Measurements from ENCODE around the gene PSME3IP1.

PSME3IP1 gene

DNA sequence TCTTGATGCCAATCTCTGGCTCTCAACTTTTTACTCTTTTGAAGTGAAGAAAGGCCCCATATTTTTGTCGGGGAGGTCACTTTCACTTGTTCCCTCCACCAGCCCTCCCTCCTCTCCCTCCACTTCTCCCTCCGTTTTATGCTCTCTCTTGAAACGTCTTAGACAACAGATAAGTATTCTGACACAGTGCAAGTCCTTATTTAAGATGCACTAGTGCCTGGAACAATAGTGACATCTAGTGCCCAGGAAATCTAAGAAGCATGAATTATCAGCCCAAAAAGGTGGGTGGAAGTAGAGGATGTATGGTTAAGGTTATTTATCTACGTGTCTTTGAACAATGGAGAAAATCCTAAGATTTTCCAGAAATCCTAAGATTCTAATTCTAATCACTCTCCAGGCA lies 17.9 kb downstream of the PSME3IP1 start:
- Mint-ChIP-seq H3K36me3 (ENCODE audit: low read depth) (peaks cover 86% of the 10 kb centered on the region), H3K27me3 (no peaks in the 10 kb centered on the region), H3K27ac (no peak overlapping the region), H3K4me1 (ENCODE audit: low read depth) (peaks cover 24% of the 10 kb centered on the region), H3K9me3 (no peaks in the 10 kb centered on the region), H3K4me3 (no peak overlapping the region)
- intact Hi-C loops (cut with micrococcal nuclease): loop anchor here (1.0 to 10.0 kb wide), 2 partner anchors 84 to 203 kb away; partner anchors contain the start of gene CETP

GRCh38 chr16:57167538-57167937 lies 18.3 kb downstream of the PSME3IP1 start:
- no peaks in the 10 kb centered on the region for H3K9me3 Mint-ChIP-seq
- peaks cover 86% of the 10 kb centered on the region for H3K36me3 Mint-ChIP-seq (ENCODE audit: low read depth)
- H3K4me3 Mint-ChIP-seq: no peak overlapping the region
- H3K27me3 Mint-ChIP-seq: no peaks in the 10 kb centered on the region
- peaks cover 22% of the 10 kb centered on the region for H3K4me1 Mint-ChIP-seq (ENCODE audit: low read depth)
- intact Hi-C loops (cut with micrococcal nuclease): loop anchor here (10.0 kb wide), 1 partner anchor 203 kb away; the partner anchor contains the start of gene CETP
- H3K27ac Mint-ChIP-seq: no peak overlapping the region

- Mint-ChIP-seq H3K4me3 (no peak overlapping the region), H3K27ac (peak overlapping the region; percentile 60), H3K27me3 (no peaks in the 10 kb centered on the region), H3K9me3 (no peaks in the 10 kb centered on the region), H3K36me3 (ENCODE audit: low read depth) (peaks cover 86% of the 10 kb centered on the region), H3K4me1 (ENCODE audit: low read depth) (peaks cover 22% of the 10 kb centered on the region)
- intact Hi-C loops (cut with micrococcal nuclease): loop anchor here (10.0 kb wide), 1 partner anchor 202 kb away; the partner anchor contains the start of gene CETP
Observed at GRCh38 chr16:57166951-57167350, 18.9 kb downstream of the PSME3IP1 start.

DNA sequence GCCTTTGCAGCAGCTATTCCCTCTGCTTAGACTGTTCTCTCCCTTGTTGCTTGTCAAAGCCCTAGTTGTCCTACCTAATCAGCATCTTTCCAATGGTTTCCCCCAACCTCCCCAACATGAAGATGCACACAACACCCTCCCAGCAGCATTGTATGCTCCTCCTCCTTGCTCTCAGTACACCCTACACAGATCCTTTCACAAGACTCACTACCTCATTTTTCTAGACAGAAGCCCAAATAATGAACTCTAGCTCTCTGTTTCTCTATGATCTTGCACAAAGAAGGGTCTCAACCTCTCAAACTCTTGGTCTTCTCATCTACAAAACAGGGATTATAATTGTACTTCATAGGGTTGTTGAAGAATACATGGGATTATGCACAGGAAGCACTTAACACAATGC lies 19.4 kb downstream of the PSME3IP1 start:
- peaks cover 22% of the 10 kb centered on the region for H3K4me1 Mint-ChIP-seq (ENCODE audit: low read depth)
- peak overlapping the region; percentile 60 for H3K27ac Mint-ChIP-seq
- no peaks in the 10 kb centered on the region for H3K9me3 Mint-ChIP-seq
- no peak overlapping the region for H3K4me3 Mint-ChIP-seq
- intact Hi-C loops (cut with micrococcal nuclease): loop anchor here (10.0 kb wide), 1 partner anchor 202 kb away; the partner anchor contains the start of gene CETP
- peaks cover 86% of the 10 kb centered on the region for H3K36me3 Mint-ChIP-seq (ENCODE audit: low read depth)
- H3K27me3 Mint-ChIP-seq: no peaks in the 10 kb centered on the region

- peaks cover 86% of the 10 kb centered on the region for H3K36me3 Mint-ChIP-seq (ENCODE audit: low read depth)
- intact Hi-C loops (cut with micrococcal nuclease): loop anchor here (10.0 kb wide), 1 partner anchor 201 kb away; the partner anchor contains the start of gene CETP
- H3K4me3 Mint-ChIP-seq: no peak overlapping the region
- H3K27me3 Mint-ChIP-seq: no peaks in the 10 kb centered on the region
- peaks cover 22% of the 10 kb centered on the region for H3K4me1 Mint-ChIP-seq (ENCODE audit: low read depth)
- H3K27ac Mint-ChIP-seq: peak overlapping the region; percentile 60
- no peaks in the 10 kb centered on the region for H3K9me3 Mint-ChIP-seq
Observed at GRCh38 chr16:57165938-57166337, 19.9 kb downstream of the PSME3IP1 start.

DNA sequence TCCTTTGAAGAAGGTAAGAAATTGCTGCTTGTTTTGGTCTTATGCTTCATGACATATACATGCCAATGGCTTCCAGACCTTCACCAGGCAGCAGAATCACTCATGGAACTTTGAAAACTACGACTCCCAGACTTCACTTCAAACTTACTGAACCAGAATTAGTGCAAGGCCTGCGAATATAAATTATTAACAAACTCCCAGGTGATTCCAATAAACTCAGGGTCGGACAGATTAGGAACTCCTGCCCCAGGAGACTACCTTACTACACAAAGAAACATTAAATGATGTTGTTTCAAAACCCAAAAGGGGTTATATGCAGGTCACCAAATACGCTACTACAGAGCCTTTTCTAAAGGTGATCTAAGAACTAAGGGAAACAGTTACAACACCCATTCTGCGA lies 20.4 kb downstream of the PSME3IP1 start:
- intact Hi-C loops (cut with micrococcal nuclease): loop anchor here (10.0 kb wide), 1 partner anchor 201 kb away; the partner anchor contains the start of gene CETP
- Mint-ChIP-seq H3K27ac (no peak overlapping the region), H3K36me3 (ENCODE audit: low read depth) (peaks cover 86% of the 10 kb centered on the region), H3K27me3 (no peaks in the 10 kb centered on the region), H3K4me1 (ENCODE audit: low read depth) (peaks cover 22% of the 10 kb centered on the region), H3K4me3 (no peak overlapping the region), H3K9me3 (no peaks in the 10 kb centered on the region)

- Mint-ChIP-seq H3K36me3 (ENCODE audit: low read depth) (peaks cover 83% of the 10 kb centered on the region), H3K27me3 (no peaks in the 10 kb centered on the region), H3K27ac (no peak overlapping the region), H3K4me1 (ENCODE audit: low read depth) (peaks cover 22% of the 10 kb centered on the region), H3K9me3 (no peaks in the 10 kb centered on the region), H3K4me3 (no peak overlapping the region)
- intact Hi-C loops (cut with micrococcal nuclease): loop anchor here (10.0 kb wide), 1 partner anchor 199 kb away; the partner anchor contains the start of gene CETP
Observed at GRCh38 chr16:57163842-57164241, 22.0 kb downstream of the PSME3IP1 start.

GRCh38 chr16:57159447-57159846 lies 26.4 kb downstream of the PSME3IP1 start:
- Mint-ChIP-seq H3K4me3 (no peak overlapping the region), H3K4me1 (ENCODE audit: low read depth) (no peaks in the 10 kb centered on the region), H3K36me3 (ENCODE audit: low read depth) (peaks cover 97% of the 10 kb centered on the region), H3K9me3 (no peaks in the 10 kb centered on the region), H3K27me3 (no peaks in the 10 kb centered on the region), H3K27ac (no peak overlapping the region)
- intact Hi-C loops (cut with micrococcal nuclease): no loop called here

GRCh38 chr16:57157533-57157932 lies 28.3 kb downstream of the PSME3IP1 start:
- no peak overlapping the region for H3K27ac Mint-ChIP-seq
- no peaks in the 10 kb centered on the region for H3K9me3 Mint-ChIP-seq
- H3K27me3 Mint-ChIP-seq: no peaks in the 10 kb centered on the region

DNA sequence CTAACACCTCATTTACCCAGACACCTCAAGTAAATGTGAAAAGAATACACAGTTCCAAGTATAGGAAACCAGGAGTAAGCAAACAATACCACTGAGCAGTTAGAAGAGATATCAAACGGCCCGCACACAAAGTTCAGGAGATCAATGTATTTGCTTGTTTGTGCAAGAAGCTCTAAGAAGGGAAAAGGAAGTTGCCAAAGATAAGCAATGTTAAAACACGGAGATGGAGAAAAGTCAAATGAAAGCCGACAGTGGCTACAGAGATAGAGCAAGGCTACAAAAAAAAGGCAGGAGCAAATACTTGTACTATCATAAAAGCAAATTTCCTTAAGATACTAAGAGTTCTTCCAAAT lies 29.5 kb downstream of the PSME3IP1 start:
- Mint-ChIP-seq H3K4me3 (no peak overlapping the region), H3K4me1 (ENCODE audit: low read depth) (peaks cover 5% of the 10 kb centered on the region), H3K27ac (no peak overlapping the region), H3K9me3 (no peaks in the 10 kb centered on the region), H3K27me3 (no peaks in the 10 kb centered on the region), H3K36me3 (ENCODE audit: low read depth) (peaks cover 97% of the 10 kb centered on the region)
- intact Hi-C loops (cut with micrococcal nuclease): no loop called here

More at GRCh38 chr16:57157533-57157932, 28.3 kb downstream of the PSME3IP1 start:
- intact Hi-C loops (cut with micrococcal nuclease): no loop called here
- Mint-ChIP-seq H3K4me3 (no peak overlapping the region), H3K36me3 (ENCODE audit: low read depth) (peaks cover 97% of the 10 kb centered on the region), H3K4me1 (ENCODE audit: low read depth) (no peaks in the 10 kb centered on the region)

DNA sequence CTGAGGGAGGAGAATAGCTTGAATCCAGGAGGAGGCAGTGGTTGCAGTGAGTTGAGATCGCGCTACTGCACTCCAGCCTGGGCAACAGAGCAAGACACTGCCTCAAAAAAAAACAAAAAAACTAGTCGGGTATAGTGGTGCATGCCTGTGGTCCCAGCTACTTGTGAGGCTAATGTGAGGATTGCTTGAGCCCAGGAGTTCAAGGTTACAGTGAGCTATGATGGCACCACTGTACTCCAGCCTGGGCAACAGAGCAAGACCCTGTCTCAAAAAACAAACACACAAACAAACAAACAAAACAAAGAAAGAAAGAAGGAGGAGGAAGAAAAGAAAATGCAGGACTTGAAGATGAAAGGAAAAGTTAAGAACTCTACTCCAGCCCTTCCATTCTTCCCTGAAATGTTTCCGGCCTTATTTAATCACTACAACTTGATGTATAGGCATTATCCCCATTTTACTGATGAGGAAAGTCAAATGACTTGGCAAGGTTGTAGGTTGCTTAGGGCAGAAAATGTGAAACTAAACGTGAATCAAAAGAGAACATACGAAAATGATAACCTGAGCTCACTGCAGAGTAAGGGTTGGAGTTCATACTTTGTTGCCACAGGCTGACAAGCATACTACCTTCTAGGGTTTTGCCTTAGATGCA lies 30.0 kb downstream of the PSME3IP1 start:
- peaks cover 97% of the 10 kb centered on the region for H3K36me3 Mint-ChIP-seq (ENCODE audit: low read depth)
- peaks cover 7% of the 10 kb centered on the region for H3K4me1 Mint-ChIP-seq (ENCODE audit: low read depth)
- no peak overlapping the region for H3K4me3 Mint-ChIP-seq
- intact Hi-C loops (cut with micrococcal nuclease): no loop called here
- H3K9me3 Mint-ChIP-seq: no peaks in the 10 kb centered on the region
- H3K27me3 Mint-ChIP-seq: no peaks in the 10 kb centered on the region
- H3K27ac Mint-ChIP-seq: no peak overlapping the region

DNA sequence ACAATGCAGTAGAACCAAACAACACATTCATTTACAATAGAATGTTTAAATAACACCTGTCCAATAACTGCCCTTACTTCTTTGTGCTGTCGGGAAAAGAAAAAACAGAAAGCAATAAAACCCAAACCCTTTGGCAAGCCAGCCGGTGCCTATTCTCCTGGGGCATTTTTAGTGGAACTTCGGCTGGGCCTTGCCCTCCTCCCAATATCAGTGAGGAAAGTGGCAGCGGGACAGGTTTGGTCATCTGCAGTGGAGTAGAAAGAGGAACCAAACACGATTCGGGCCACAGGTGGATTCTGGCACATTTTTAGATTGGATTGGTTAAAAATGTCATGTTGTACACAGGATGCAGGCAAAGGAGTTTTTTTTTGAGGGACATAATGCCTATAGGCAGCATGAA lies 32.0 kb downstream of the PSME3IP1 start:
- no peak overlapping the region for H3K27ac Mint-ChIP-seq
- peaks cover 7% of the 10 kb centered on the region for H3K4me1 Mint-ChIP-seq (ENCODE audit: low read depth)
- H3K4me3 Mint-ChIP-seq: no peak overlapping the region
- peaks cover 100% of the 10 kb centered on the region for H3K36me3 Mint-ChIP-seq (ENCODE audit: low read depth)
- H3K9me3 Mint-ChIP-seq: no peaks in the 10 kb centered on the region
- no peaks in the 10 kb centered on the region for H3K27me3 Mint-ChIP-seq
- intact Hi-C loops (cut with micrococcal nuclease): no loop called here

GRCh38 chr16:57152096-57153093 lies 33.4 kb downstream of the PSME3IP1 start:
- Mint-ChIP-seq H3K9me3 (no peaks in the 10 kb centered on the region), H3K36me3 (ENCODE audit: low read depth) (peaks cover 93% of the 10 kb centered on the region), H3K4me3 (no peak overlapping the region), H3K27ac (no peak overlapping the region), H3K4me1 (ENCODE audit: low read depth) (peaks cover 21% of the 10 kb centered on the region), H3K27me3 (no peaks in the 10 kb centered on the region)
- intact Hi-C loops (cut with micrococcal nuclease): no loop called here

GRCh38 chr16:57151369-57151768 lies 34.5 kb downstream of the PSME3IP1 start:
- no peak overlapping the region for H3K27ac Mint-ChIP-seq
- intact Hi-C loops (cut with micrococcal nuclease): no loop called here
- no peak overlapping the region for H3K4me3 Mint-ChIP-seq
- no peaks in the 10 kb centered on the region for H3K27me3 Mint-ChIP-seq
- H3K4me1 Mint-ChIP-seq (ENCODE audit: low read depth): peaks cover 31% of the 10 kb centered on the region
- no peaks in the 10 kb centered on the region for H3K9me3 Mint-ChIP-seq
- peaks cover 89% of the 10 kb centered on the region for H3K36me3 Mint-ChIP-seq (ENCODE audit: low read depth)
